ENCODE data around the gene RPL38. TPM values are rescaled to one million over a fixed set of nuclear protein-coding genes. Genes with fewer than 3 reads are reported as not detected.

RPL38 gene
- total RNA-seq, 1 donor from 2014 or later, result 393 TPM

DNA sequence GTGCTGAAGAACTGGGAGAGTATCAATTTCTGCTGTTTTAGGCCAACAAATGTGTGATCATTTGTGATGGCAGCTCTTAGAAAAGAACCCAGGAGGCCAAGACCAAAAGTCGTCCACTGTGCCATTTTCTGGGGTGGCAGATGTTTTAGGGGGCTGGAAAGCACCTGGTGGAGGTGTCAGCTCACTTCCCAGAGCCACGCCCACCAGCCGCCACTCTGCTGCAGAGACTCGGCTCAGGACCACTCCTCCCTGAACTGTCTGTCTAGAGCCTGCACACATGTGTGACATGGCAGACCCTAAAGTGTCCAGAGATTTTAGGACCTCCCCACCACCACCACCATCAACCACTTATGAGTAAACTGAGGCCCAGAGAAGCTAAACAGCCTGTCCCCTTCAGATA is 23.9 kb upstream of the RPL38 start:
- Histone ChIP-seq H3K27me3 (no peaks in the 10 kb centered on the region), H3K4me1 (peaks cover 16% of the 10 kb centered on the region), H3K9me3 (ENCODE audit: low read depth) (no peaks in the 10 kb centered on the region), H3K27ac (no peak overlapping the region), H3K36me3 (no peaks in the 10 kb centered on the region), H3K9ac (no peak overlapping the region), H3K4me3 (no peak overlapping the region), H4K20me1 (ENCODE audit: low read depth) (no peaks in the 10 kb centered on the region), H3K79me2 (ENCODE audit: low read depth) (no peaks in the 10 kb centered on the region), H3F3A (ENCODE audit: low read depth) (peaks cover 8% of the 10 kb centered on the region), H3K4me2 (no peak overlapping the region), H2AFZ (replicated peaks) (no peak overlapping the region)
- DNase-seq (ENCODE audit: low spot score), result no peak
- no peaks in the 10 kb centered on the region for H3K36me3 Mint-ChIP-seq
- no peak overlapping the region for H3K27ac Mint-ChIP-seq
- TF ChIP-seq, protein P1, sequence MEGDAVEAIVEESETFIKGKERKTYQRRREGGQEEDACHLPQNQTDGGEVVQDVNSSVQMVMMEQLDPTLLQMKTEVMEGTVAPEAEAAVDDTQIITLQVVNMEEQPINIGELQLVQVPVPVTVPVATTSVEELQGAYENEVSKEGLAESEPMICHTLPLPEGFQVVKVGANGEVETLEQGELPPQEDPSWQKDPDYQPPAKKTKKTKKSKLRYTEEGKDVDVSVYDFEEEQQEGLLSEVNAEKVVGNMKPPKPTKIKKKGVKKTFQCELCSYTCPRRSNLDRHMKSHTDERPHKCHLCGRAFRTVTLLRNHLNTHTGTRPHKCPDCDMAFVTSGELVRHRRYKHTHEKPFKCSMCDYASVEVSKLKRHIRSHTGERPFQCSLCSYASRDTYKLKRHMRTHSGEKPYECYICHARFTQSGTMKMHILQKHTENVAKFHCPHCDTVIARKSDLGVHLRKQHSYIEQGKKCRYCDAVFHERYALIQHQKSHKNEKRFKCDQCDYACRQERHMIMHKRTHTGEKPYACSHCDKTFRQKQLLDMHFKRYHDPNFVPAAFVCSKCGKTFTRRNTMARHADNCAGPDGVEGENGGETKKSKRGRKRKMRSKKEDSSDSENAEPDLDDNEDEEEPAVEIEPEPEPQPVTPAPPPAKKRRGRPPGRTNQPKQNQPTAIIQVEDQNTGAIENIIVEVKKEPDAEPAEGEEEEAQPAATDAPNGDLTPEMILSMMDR (IDR thresholded peaks at IDR 0.05), result no peak
- TF ChIP-seq EZH2phosphoT487 (IDR thresholded peaks at IDR 0.05) (no peak), EZH2 (IDR thresholded peaks at IDR 0.05) (no peak)
- peaks cover 8% of the 10 kb centered on the region for H3K27me3 Mint-ChIP-seq (ENCODE audit: insufficient read depth, low read depth)
- peaks cover 57% of the 10 kb centered on the region for H3K4me1 Mint-ChIP-seq
- no peak overlapping the region for H3K4me3 Mint-ChIP-seq
- H3K9me3 Mint-ChIP-seq, result no peaks in the 10 kb centered on the region

DNA sequence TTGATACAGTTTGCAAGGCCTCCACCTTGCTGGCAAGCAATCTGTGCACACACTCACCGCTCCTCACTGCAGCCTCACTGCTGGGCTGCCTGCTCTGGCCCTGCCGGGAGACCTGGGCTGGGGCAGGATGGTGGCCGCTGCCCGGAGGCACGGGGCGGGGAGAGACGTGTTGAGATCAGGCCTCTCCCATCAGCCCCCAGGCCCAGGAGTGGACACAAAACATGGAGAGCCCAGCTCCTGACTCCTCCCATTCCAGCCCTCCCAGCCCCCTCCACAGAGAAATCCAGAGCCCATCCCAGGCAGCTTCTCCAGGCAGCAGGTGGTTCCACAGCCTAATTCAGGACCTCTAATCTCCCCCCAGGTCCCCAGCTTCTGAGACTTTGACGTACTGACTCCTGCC is 23.1 kb upstream of the RPL38 start:
- peaks cover 12% of the 10 kb centered on the region for H3K27me3 Mint-ChIP-seq (ENCODE audit: insufficient read depth, low read depth)
- Histone ChIP-seq H3K9me3 (ENCODE audit: low read depth) (no peaks in the 10 kb centered on the region), H2AFZ (replicated peaks) (peak overlapping the region; percentile 96), H3K79me2 (ENCODE audit: low read depth) (no peaks in the 10 kb centered on the region), H3K4me3 (no peak overlapping the region), H3K4me2 (no peak overlapping the region), H3F3A (ENCODE audit: low read depth) (peaks cover 8% of the 10 kb centered on the region), H3K27me3 (no peaks in the 10 kb centered on the region), H3K4me1 (peaks cover 16% of the 10 kb centered on the region), H3K36me3 (no peaks in the 10 kb centered on the region), H3K9ac (no peak overlapping the region), H4K20me1 (ENCODE audit: low read depth) (no peaks in the 10 kb centered on the region), H3K27ac (no peak overlapping the region)
- H3K27ac Mint-ChIP-seq, result peak overlapping the region; percentile 23
- H3K4me1 Mint-ChIP-seq, result peaks cover 54% of the 10 kb centered on the region
- TF ChIP-seq, protein P1 (IDR thresholded peaks at IDR 0.05), result no peak
- TF ChIP-seq EZH2 (IDR thresholded peaks at IDR 0.05), result no peak
- TF ChIP-seq EZH2phosphoT487 (IDR thresholded peaks at IDR 0.05), result no peak
- H3K4me3 Mint-ChIP-seq, result peak overlapping the region; percentile 41
- DNase-seq (ENCODE audit: low spot score), result peak; percentile 39
- peaks cover 3% of the 10 kb centered on the region for H3K9me3 Mint-ChIP-seq
- no peaks in the 10 kb centered on the region for H3K36me3 Mint-ChIP-seq

DNA sequence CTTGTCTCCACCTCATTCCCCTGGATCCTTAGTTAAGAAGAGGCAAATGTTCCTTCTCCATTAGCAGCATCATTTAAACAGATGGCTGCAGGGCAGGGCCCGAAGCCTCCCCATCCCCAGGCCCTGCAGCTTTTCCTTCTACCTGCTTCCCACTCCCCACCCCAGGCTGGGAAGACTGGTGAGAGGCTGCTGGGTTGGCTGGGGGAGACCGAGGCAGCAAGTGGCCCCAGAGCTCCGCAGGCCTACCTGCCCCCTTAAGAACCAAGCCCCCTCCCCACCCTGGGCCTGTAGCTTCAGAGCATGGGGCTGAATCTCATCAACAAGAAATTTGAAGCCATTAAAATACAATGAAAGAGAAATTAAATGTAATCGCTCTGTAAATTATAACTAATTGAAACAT is 22.1 kb upstream of the RPL38 start:
- Mint-ChIP-seq H3K27me3 (ENCODE audit: insufficient read depth, low read depth) (peaks cover 13% of the 10 kb centered on the region), H3K4me1 (peaks cover 48% of the 10 kb centered on the region), H3K36me3 (no peaks in the 10 kb centered on the region), H3K27ac (no peak overlapping the region), H3K4me3 (peak overlapping the region; percentile 64), H3K9me3 (peaks cover 3% of the 10 kb centered on the region)
- Histone ChIP-seq H3K27ac (no peak overlapping the region), H3K4me2 (no peak overlapping the region), H3K4me1 (peaks cover 16% of the 10 kb centered on the region), H3F3A (ENCODE audit: low read depth) (peaks cover 8% of the 10 kb centered on the region), H2AFZ (replicated peaks) (no peak overlapping the region), H4K20me1 (ENCODE audit: low read depth) (no peaks in the 10 kb centered on the region), H3K79me2 (ENCODE audit: low read depth) (no peaks in the 10 kb centered on the region), H3K27me3 (no peaks in the 10 kb centered on the region), H3K36me3 (no peaks in the 10 kb centered on the region), H3K9ac (no peak overlapping the region), H3K9me3 (ENCODE audit: low read depth) (no peaks in the 10 kb centered on the region), H3K4me3 (no peak overlapping the region)
- TF ChIP-seq, protein P1 (IDR thresholded peaks at IDR 0.05), result no peak
- TF ChIP-seq EZH2phosphoT487 (IDR thresholded peaks at IDR 0.05), result no peak
- TF ChIP-seq EZH2 (IDR thresholded peaks at IDR 0.05), result no peak
- no peak for DNase-seq (ENCODE audit: low spot score)
